IPS-18c (cell line): ENCODE data around the gene TRIM68.

Source experiments
- H3K4me3 ChIP-seq: 2 replicates; pipeline ENCODE4 v1.7.0; 2013; ENCODE audit warnings: low read depth, mild to moderate bottlenecking, low read length, moderate library complexity; ENCODE audit not compliant: insufficient read depth
- H3K9me3 ChIP-seq: one replicate; pipeline ENCODE4 v1.6.1; 2013; ENCODE audit warnings: mild to moderate bottlenecking, low read length, moderate library complexity; ENCODE audit not compliant: control insufficient read depth, insufficient read depth

The TRIM68 gene

DNA sequence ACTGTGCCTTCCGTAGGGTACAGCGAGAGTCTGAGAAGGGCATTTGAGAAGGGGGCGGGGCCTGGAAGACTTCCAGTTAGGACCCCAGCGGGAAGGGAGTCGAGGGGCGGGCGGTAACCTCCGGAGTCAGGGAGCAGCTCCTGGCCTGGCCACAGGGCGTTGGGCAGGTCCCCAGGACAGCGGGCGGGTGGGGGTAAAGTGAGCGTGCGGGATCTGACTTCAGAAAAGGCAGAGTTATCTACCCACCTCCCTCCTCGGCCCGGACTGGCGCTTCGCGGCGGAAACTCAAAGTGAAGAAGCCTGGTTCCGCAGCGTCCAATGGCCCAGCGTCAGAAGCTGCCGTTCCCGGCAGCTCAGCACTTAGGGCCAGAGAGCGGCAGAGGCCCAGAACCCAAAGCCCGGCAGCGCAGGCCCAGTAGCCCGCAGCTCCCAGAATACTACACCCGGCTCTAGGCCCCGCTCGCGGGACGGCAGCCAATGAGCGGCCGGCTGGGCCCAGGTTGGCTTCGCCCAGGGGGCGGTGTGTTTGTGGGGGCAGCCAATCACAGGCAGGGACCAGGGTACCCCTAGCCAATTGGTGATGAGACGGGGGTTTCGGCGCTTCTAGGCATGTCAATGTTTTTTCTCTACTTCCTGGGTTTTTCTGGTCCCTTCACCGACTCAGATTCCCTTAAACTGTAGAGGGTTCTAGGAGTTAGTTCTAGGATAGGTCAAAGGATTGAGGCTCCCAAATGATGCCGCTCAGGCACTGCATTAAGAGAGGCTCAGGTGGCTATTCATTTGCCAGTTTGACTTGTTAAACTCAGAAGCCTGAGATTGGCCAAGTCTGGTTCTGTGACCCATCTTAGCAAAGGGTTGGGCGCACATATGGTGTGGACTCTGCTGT, at the start of gene TRIM68:
Gene TRIM68, minus strand, starts transcription at position 451 of the 886 bp plus-strand sequence. CDS start 2,727 bp downstream, outside the sequence.
- peak within 1 kb of the TSS; percentile 68 for H3K4me3 ChIP-seq
- no peaks in the 10 kb centered on the region for H3K9me3 ChIP-seq

DNA sequence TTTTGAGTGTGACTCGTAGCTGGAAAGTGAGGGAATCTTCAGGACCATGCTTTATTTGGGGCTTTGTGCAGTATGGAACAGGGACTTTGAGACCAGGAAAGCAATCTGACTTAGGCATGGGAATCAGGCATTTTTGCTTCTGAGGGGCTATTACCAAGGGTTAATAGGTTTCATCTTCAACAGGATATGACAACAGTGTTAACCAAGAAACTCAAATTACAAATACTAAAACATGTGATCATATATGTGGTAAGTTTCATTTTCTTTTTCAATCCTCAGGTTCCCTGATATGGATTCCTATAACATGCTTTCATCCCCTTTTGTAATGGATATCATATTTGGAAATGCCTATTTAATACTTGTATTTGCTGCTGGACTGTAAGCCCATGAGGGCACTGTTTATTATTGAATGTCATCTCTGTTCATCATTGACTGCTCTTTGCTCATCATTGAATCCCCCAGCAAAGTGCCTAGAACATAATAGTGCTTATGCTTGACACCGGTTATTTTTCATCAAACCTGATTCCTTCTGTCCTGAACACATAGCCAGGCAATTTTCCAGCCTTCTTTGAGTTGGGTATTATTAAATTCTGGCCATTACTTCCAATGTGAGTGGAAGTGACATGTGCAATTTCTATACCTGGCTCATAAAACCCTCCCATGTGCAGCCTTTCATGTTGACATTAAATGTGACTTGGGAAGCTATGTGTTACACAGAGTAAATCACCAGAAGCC, 46.8 kb upstream of the TRIM68 start:
- Histone ChIP-seq H3K9me3 (no peaks in the 10 kb centered on the region), H3K4me3 (no peak overlapping the region)

- Histone ChIP-seq H3K4me3 (no peak overlapping the region), H3K9me3 (peaks cover 2% of the 10 kb centered on the region)
Measured at GRCh38 chr11:4647766-4648165, 39.7 kb upstream of the TRIM68 start.

GRCh38 chr11:4645974-4646373, 37.9 kb upstream of the TRIM68 start:
- no peak overlapping the region for H3K4me3 ChIP-seq
- peaks cover 2% of the 10 kb centered on the region for H3K9me3 ChIP-seq

GRCh38 chr11:4644233-4644632, 36.2 kb upstream of the TRIM68 start:
- H3K9me3 ChIP-seq = peaks cover 2% of the 10 kb centered on the region
- H3K4me3 ChIP-seq = no peak overlapping the region

DNA sequence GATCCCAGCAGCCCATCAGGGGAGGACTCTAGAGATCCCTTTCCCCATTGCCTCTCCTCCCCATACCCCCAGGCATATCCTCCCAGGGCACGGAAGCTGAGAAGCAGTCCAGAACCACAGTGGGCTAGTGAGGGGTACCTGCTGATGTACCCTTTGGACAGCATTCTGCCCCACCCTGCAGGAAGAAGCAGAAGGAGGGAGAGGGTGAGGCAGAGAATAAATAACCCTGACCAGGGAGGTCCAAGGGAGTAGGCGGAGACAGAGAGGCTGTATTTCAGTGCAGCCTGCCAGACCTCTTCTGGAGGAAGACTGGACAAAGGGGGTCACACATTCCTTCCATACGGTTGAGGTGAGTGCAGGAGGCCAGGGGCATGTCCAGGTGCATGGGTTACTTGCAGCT, 35.7 kb upstream of the TRIM68 start, which contains the start of gene OR51E1:
Gene OR51E1, plus strand, starts transcription at position 301 of the 400 bp plus-strand sequence. CDS start 8,545 bp downstream, outside the sequence.
- no peak within 1 kb of the TSS for H3K4me3 ChIP-seq
- H3K9me3 ChIP-seq = peaks cover 2% of the 10 kb centered on the region

DNA sequence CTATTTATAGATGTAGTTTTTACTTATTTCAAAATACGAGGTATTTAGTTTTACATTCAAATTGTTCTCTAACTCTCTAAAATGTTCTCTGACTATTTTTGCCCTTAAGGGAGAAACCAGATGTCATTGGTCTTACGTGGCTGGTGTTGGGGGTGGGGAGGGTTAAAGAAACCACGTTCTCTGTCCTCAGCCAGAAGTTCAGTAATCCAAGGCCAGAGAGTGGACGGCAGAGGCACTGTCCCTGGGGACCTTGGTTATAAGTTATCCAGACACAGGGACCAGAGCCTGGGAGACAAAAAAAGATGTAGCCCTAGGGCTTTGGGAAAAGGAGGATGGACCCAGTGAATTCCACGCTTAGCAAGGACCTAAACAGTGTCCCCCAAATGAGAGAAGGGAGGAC, 35.0 kb upstream of the TRIM68 start:
- no peak overlapping the region for H3K4me3 ChIP-seq
- H3K9me3 ChIP-seq = no peaks in the 10 kb centered on the region

GRCh38 chr11:4642043-4642442, 34.0 kb upstream of the TRIM68 start:
- Histone ChIP-seq H3K9me3 (no peaks in the 10 kb centered on the region), H3K4me3 (no peak overlapping the region)

DNA sequence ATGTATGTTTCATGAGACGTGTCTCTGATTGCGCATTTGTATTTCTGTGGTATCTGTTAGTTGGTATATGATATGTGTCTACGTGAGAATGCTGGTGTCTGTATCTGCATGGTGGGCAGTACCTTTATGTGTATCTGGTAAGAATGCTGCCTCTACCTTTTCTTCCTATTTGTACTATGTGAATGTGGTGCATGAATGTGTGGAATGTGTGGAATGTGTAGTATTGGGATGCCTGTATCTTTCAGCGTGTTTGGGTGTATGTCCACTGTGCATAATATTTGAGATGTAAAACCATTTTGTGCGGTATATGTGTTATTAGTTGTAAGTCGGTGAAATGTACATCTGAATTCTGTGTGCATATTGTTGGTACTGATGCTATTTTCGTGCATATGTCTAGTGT, 33.5 kb upstream of the TRIM68 start:
- Histone ChIP-seq H3K9me3 (no peaks in the 10 kb centered on the region), H3K4me3 (no peak overlapping the region)

DNA sequence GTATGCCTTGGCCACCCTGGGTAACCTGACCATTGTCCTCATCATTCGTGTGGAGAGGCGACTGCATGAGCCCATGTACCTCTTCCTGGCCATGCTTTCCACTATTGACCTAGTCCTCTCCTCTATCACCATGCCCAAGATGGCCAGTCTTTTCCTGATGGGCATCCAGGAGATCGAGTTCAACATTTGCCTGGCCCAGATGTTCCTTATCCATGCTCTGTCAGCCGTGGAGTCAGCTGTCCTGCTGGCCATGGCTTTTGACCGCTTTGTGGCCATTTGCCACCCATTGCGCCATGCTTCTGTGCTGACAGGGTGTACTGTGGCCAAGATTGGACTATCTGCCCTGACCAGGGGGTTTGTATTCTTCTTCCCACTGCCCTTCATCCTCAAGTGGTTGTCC, 31.9 kb upstream of the TRIM68 start:
- H3K9me3 ChIP-seq = no peaks in the 10 kb centered on the region
- no peak overlapping the region for H3K4me3 ChIP-seq

DNA sequence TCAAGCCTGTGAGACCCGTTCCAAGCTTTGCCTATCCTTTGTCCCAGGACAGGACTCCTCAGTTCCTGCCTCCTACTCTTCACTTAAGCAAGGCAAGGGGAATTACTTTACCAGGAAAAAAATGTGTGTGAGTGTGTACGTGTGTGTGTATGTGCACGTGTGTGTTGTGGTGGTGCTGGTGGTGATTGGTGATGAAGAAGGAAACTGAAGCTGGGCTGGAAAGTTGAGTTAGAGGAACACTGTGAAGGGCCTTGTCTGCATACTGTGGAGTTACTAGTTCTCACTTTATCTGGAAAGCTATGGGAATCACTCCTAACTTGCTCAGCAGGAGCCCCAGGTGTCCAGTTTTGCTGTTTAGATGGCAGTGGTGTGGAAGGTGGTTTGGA, 29.6 kb upstream of the TRIM68 start:
- Histone ChIP-seq H3K4me3 (no peak overlapping the region), H3K9me3 (no peaks in the 10 kb centered on the region)

GRCh38 chr11:4636962-4637661, 29.1 kb upstream of the TRIM68 start, which contains the start of gene OR51D1:
Gene OR51D1 (plus strand): TSS chr11:4637477. CDS start chr11:4639791, 2,314 bp downstream.
- Histone ChIP-seq H3K4me3 (no peak within 1 kb of the TSS), H3K9me3 (no peaks in the 10 kb centered on the region)

- H3K9me3 ChIP-seq = no peaks in the 10 kb centered on the region
Measured at GRCh38 chr11:4636136-4636535, 28.1 kb upstream of the TRIM68 start.

DNA sequence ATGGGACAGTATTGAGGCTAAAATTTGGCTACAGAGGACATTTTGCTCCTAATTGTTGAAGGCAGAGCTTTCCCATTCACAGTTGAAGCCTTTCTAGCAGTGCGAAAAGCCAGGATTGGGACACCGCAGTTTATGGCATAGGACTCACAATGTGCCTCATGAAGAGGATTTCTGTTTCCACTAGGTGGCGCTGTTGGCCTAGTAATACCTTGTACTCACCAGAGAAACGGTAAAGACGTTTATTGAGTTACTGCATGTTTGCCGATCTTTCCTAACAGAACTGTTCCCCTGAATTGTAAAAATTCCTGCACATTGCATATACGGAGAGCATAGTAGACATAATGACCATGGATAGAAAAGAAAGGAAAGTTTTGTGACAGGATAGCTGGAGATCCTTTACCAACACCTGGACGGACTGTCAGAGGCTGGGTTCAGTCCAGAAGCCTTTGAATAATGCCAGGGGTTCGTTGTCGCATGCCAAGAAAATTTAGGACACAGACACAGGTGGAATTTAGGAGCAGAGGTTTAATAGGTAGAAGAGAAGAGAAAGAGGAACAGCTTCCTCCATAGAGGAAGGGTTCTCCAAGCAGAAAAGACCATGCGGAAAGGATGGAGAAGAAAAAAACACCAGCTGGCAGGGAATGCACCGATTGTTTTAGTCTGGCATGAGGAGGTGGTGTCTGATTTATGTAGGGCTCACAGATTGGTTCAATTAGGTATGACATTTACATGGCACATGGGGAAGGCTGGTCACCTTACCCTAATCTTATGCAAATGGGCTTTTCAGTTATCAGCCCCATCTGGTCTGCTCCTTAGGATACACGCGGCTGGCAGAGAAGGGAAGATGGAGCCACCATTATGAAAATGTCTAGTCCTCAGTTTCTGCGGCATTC, 18.4 kb upstream of the TRIM68 start:
- no peaks in the 10 kb centered on the region for H3K9me3 ChIP-seq
- no peak overlapping the region for H3K4me3 ChIP-seq

More at GRCh38 chr11:4636136-4636535, 28.1 kb upstream of the TRIM68 start:
- H3K4me3 ChIP-seq = no peak overlapping the region

GRCh38 chr11:4619514-4619913, 11.5 kb upstream of the TRIM68 start:
- no peak overlapping the region for H3K4me3 ChIP-seq
- H3K9me3 ChIP-seq = no peaks in the 10 kb centered on the region

GRCh38 chr11:4615856-4616444, 7.9 kb upstream of the TRIM68 start:
- H3K9me3 ChIP-seq = no peaks in the 10 kb centered on the region
- no peak overlapping the region for H3K4me3 ChIP-seq
